H9 (cell line): Measurements from ENCODE around the gene SLC46A1. TPM values are rescaled to one million over a fixed set of nuclear protein-coding genes. Genes with fewer than 3 reads are reported as not detected.

Experiments used
- DNase-seq: peaks from one replicate; pipeline ENCODE4 v3.0.0-alpha.2; 2017
- H2AFZ ChIP-seq: one replicate; pipeline ENCODE4 v1.6.1; 2013; ENCODE audit warnings: mild to moderate bottlenecking, low read length, control low read depth, moderate library complexity
- H2AK5ac ChIP-seq: 2 replicates; pipeline ENCODE4 v1.6.1; 2013; ENCODE audit warnings: low read length, control low read depth, mixed read lengths; ENCODE audit not compliant: insufficient read length
- H2BK120ac ChIP-seq: one replicate; pipeline ENCODE4 v1.6.1; 2013; ENCODE audit warnings: low read depth, mild to moderate bottlenecking, low read length, control low read depth, inconsistent platforms; ENCODE audit not compliant: poor library complexity, severe bottlenecking
- H2BK12ac ChIP-seq: 2 replicates; pipeline ENCODE4 v1.6.1; 2013; ENCODE audit warnings: low read length, control low read depth, mixed read lengths, low read depth; ENCODE audit not compliant: insufficient read length
- H2BK15ac ChIP-seq: 2 replicates; pipeline ENCODE4 v1.6.1; 2013; ENCODE audit warnings: low read depth, low read length, control low read depth
- H2BK20ac ChIP-seq: one replicate; pipeline ENCODE4 v1.6.1; 2013; ENCODE audit warnings: low read depth, mild to moderate bottlenecking, low read length, control low read depth, inconsistent platforms; ENCODE audit not compliant: poor library complexity, severe bottlenecking
- H2BK5ac ChIP-seq: 2 replicates; pipeline ENCODE4 v1.6.1; 2013; ENCODE audit warnings: low read length, control low read depth, mixed read lengths; ENCODE audit not compliant: insufficient read length
- H3K14ac ChIP-seq: 2 replicates; pipeline ENCODE4 v1.6.1; 2013; ENCODE audit warnings: low read length, control low read depth; ENCODE audit not compliant: insufficient read depth
- H3K18ac ChIP-seq: 2 replicates; pipeline ENCODE4 v1.6.1; 2013; ENCODE audit warnings: low read depth, mild to moderate bottlenecking, mixed read lengths, low read length, control low read depth; ENCODE audit not compliant: insufficient read length
- H3K23ac ChIP-seq: 2 replicates; pipeline ENCODE4 v1.6.1; 2013; ENCODE audit warnings: low read length, control low read depth, mixed read lengths, low read depth; ENCODE audit not compliant: insufficient read length
- H3K23me2 ChIP-seq: 2 replicates; pipeline ENCODE4 v1.6.1; 2013; ENCODE audit warnings: low read depth, mild to moderate bottlenecking, mixed read lengths, low read length, control low read depth; ENCODE audit not compliant: insufficient read length, poor library complexity, severe bottlenecking
- H3K27ac ChIP-seq: 2 replicates; pipeline ENCODE4 v1.5.1; 2013; ENCODE audit warnings: low read length, control low read depth, mixed read lengths, low read depth; ENCODE audit not compliant: insufficient read length
- H3K27me3 ChIP-seq: 2 replicates; pipeline ENCODE4 v1.6.1; 2013; ENCODE audit warnings: low read length, control low read depth, inconsistent platforms; ENCODE audit not compliant: insufficient read depth
- H3K4ac ChIP-seq: 2 replicates; pipeline ENCODE4 v1.6.1; 2013; ENCODE audit warnings: low read depth, mild to moderate bottlenecking, control low read depth, inconsistent platforms, low read length, moderate library complexity
- H3K4me1 ChIP-seq: 2 replicates; pipeline ENCODE4 v1.6.1; 2013; ENCODE audit warnings: low read length, control low read depth, inconsistent platforms; ENCODE audit not compliant: insufficient read depth
- H3K4me2 ChIP-seq: 2 replicates; pipeline ENCODE4 v1.6.1; 2013; ENCODE audit warnings: low read length, control low read depth, mixed read lengths; ENCODE audit not compliant: insufficient read length, insufficient read depth
- H3K56ac ChIP-seq: 2 replicates; pipeline ENCODE4 v1.6.1; 2013; ENCODE audit warnings: low read depth, mild to moderate bottlenecking, mixed read lengths, low read length, control low read depth; ENCODE audit not compliant: insufficient read length
- H3K79me1 ChIP-seq: 2 replicates; pipeline ENCODE4 v1.6.1; 2013; ENCODE audit warnings: low read depth, mild to moderate bottlenecking, moderate library complexity, low read length, control low read depth, inconsistent platforms; ENCODE audit not compliant: insufficient read depth, poor library complexity, severe bottlenecking
- H3K79me2 ChIP-seq: 2 replicates; pipeline ENCODE4 v1.6.1; 2013; ENCODE audit warnings: low read length, control low read depth, inconsistent platforms; ENCODE audit not compliant: insufficient read depth
- H3K9ac ChIP-seq: 2 replicates; pipeline ENCODE4 v1.6.1; 2013; ENCODE audit warnings: low read length, control low read depth, mixed read lengths; ENCODE audit not compliant: insufficient read length; ENCODE audit errors: extremely low read depth
- H3K9me3 ChIP-seq: one replicate; pipeline ENCODE4 v1.6.1; 2013; ENCODE audit warnings: low read depth, low read length, inconsistent platforms; ENCODE audit not compliant: control insufficient read depth
- H3T11ph ChIP-seq: one replicate; pipeline ENCODE4 v1.6.1; 2013; ENCODE audit warnings: mild to moderate bottlenecking, low read length, control low read depth, inconsistent platforms
- H4K20me1 ChIP-seq: one replicate; pipeline ENCODE4 v1.6.1; 2013; ENCODE audit not compliant: control insufficient read depth, insufficient read length, insufficient read depth
- H4K5ac ChIP-seq: 2 replicates; pipeline ENCODE4 v1.6.1; 2013; ENCODE audit warnings: low read depth, mild to moderate bottlenecking, mixed read lengths, low read length, control low read depth; ENCODE audit not compliant: insufficient read length
- H4K8ac ChIP-seq: replicated peaks from 2 replicates; pipeline ENCODE4 v1.6.1; 2013; ENCODE audit warnings: low read length, control low read depth, mixed read lengths, low read depth; ENCODE audit not compliant: insufficient read length
- H4K91ac ChIP-seq: 2 replicates; pipeline ENCODE4 v1.6.1; 2013; ENCODE audit warnings: low read depth, mild to moderate bottlenecking, moderate library complexity, mixed read lengths, low read length, control low read depth; ENCODE audit not compliant: insufficient read length
- H3K27ac Mint-ChIP-seq, 3 experiments: 2 replicates in 2 of 3; 3 replicates in 1 of 3; pipeline ENCODE4 v1.8.0; 2020 to 2021; ENCODE audit warnings: mixed read lengths in 3 of 3, mild to moderate bottlenecking in 1 of 3, moderate library complexity in 1 of 3
- H3K27me3 Mint-ChIP-seq: 2 replicates; pipeline ENCODE4 v1.8.0; 2021; ENCODE audit warnings: low read depth, mild to moderate bottlenecking, moderate library complexity, mixed read lengths
- H3K36me3 Mint-ChIP-seq, 3 experiments: 2 replicates in 2 of 3; 3 replicates in 1 of 3; pipeline ENCODE4 v1.8.0; 2020 to 2021; ENCODE audit warnings: low read depth in 3 of 3, mixed read lengths in 3 of 3; ENCODE audit not compliant: insufficient read depth in 1 of 3
- H3K4me1 Mint-ChIP-seq, 2 experiments: 2 replicates each; pipeline ENCODE4 v1.8.0; 2020; ENCODE audit warnings: mixed read lengths in 2 of 2
- H3K4me3 Mint-ChIP-seq, 2 experiments: 2 replicates in 1 of 2; 3 replicates in 1 of 2; pipeline ENCODE4 v1.8.0; 2020 to 2021; ENCODE audit warnings: mild to moderate bottlenecking in 2 of 2, mixed read lengths in 2 of 2, moderate library complexity in 1 of 2
- H3K9me3 Mint-ChIP-seq, 2 experiments: 2 replicates in 1 of 2; 3 replicates in 1 of 2; pipeline ENCODE4 v1.8.0; 2020; ENCODE audit warnings: mild to moderate bottlenecking in 2 of 2, mixed read lengths in 2 of 2, moderate library complexity in 1 of 2
- WGBS: extraction: QIAGEN DNeasy Blood & Tissue Kit; methylation state at CpG from one replicate; pipeline ENCODE4 v1.1.7; 2013; ENCODE audit warnings: missing lambda C conversion rate, low lambda C conversion rate, mixed read lengths; ENCODE audit not compliant: insufficient read length; ENCODE audit errors: extremely low coverage; 5-methylcytosine and 5-hydroxymethylcytosine counted together
- total RNA-seq: library from RNA; stranded (reverse); gene quantifications from 2 replicates; pipeline ENCODE4 v1.2.1, GENCODE V29; 2021
- TF ChIP-seq, protein P1 (sequence below): fragments of 200-600 bp; sonication (generic); conservative IDR thresholded peaks from 3 replicates; pipeline ENCODE4 v1.8.0; 2021; ENCODE audit warnings: antibody characterized with exemption, mild to moderate bottlenecking

SLC46A1 gene
- total RNA-seq, 1 experiment from 2014 or later: 8.7 TPM

DNA sequence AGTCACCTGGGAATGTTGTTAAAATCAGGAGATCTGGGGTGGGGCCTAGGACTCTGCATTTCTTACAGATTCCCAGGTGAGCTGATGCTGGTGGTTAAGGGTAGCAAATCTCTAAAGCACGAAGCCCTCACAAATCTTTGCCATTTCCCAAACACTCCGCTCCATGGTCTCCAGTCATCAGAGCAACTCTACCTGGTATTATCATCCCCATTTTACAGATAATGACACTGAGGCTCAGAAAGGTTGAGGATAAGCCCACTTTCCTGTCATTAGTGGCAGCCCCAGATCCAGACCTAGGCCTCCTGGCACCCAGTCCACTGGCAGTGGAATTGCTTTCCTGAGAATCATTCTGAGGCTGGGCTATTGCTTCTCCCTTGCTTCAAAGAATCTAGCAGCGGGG is 8.7 kb downstream of the SLC46A1 start:
- no peak overlapping the region for H3K56ac ChIP-seq
- H3K9me3 ChIP-seq: no peaks in the 10 kb centered on the region
- H3K36me3 Mint-ChIP-seq: peaks cover 1 to 9% (median 5%) of the 10 kb centered on the region in 3 experiments; a peak in 4 of 7 replicates
- H2BK12ac ChIP-seq: no peak overlapping the region
- no peaks in the 10 kb centered on the region for H3K9me3 Mint-ChIP-seq
- WGBS: no CpG with 5 or more reads among the region's 3 CpGs
- no peaks in the 10 kb centered on the region for H3K79me1 ChIP-seq
- no peaks in the 10 kb centered on the region for H4K20me1 ChIP-seq
- H4K8ac ChIP-seq: no peak overlapping the region
- H4K91ac ChIP-seq: no peak overlapping the region
- DNase-seq: no peak
- H3K4me2 ChIP-seq: no peak overlapping the region
- H3K79me2 ChIP-seq: no peaks in the 10 kb centered on the region
- H3K4me1 ChIP-seq: peaks cover 3% of the 10 kb centered on the region; the same call in 1 of the 2 replicates
- H3K27ac Mint-ChIP-seq: no peak overlapping the region; a peak in 1 of 7 replicates
- H3K14ac ChIP-seq: no peak overlapping the region
- H3K27ac ChIP-seq: no peak overlapping the region
- no peak overlapping the region for H3K18ac ChIP-seq
- H3K23ac ChIP-seq: no peak overlapping the region
- H3K4me3 Mint-ChIP-seq: no peak overlapping the region
- peaks cover 10 to 22% of the 10 kb centered on the region in 2 experiments for H3K4me1 Mint-ChIP-seq
- peaks cover 50% of the 10 kb centered on the region for H3K27me3 Mint-ChIP-seq
- no peak overlapping the region for H2BK5ac ChIP-seq
- no peaks in the 10 kb centered on the region for H3K27me3 ChIP-seq
- H3T11ph ChIP-seq: no peak overlapping the region
- H2BK20ac ChIP-seq: no peak overlapping the region
- TF ChIP-seq, protein P1, sequence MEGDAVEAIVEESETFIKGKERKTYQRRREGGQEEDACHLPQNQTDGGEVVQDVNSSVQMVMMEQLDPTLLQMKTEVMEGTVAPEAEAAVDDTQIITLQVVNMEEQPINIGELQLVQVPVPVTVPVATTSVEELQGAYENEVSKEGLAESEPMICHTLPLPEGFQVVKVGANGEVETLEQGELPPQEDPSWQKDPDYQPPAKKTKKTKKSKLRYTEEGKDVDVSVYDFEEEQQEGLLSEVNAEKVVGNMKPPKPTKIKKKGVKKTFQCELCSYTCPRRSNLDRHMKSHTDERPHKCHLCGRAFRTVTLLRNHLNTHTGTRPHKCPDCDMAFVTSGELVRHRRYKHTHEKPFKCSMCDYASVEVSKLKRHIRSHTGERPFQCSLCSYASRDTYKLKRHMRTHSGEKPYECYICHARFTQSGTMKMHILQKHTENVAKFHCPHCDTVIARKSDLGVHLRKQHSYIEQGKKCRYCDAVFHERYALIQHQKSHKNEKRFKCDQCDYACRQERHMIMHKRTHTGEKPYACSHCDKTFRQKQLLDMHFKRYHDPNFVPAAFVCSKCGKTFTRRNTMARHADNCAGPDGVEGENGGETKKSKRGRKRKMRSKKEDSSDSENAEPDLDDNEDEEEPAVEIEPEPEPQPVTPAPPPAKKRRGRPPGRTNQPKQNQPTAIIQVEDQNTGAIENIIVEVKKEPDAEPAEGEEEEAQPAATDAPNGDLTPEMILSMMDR: no peak
- no peak overlapping the region for H2BK15ac ChIP-seq
- no peaks in the 10 kb centered on the region for H3K23me2 ChIP-seq
- no peak overlapping the region for H3K4ac ChIP-seq
- H2AFZ ChIP-seq: no peak overlapping the region
- H4K5ac ChIP-seq: no peak overlapping the region
- no peak overlapping the region for H2BK120ac ChIP-seq
- H3K9ac ChIP-seq: no peak overlapping the region
- H2AK5ac ChIP-seq: no peak overlapping the region
